ENCODE data around the gene PHF24.

PHF24 gene

GRCh38 chr9:34964458-34964857 is 6.4 kb downstream of the PHF24 start:
- no peak for TF ChIP-seq POLR2A (IDR thresholded peaks at IDR 0.05; ENCODE audit: low read length)
- no peak for TF ChIP-seq GATA1 (IDR thresholded peaks at IDR 0.05; ENCODE audit: low read depth, low read length)
- DNase-seq: no peak

GRCh38 chr9:34971146-34971811 is 13.2 kb downstream of the PHF24 start:
- TF ChIP-seq GATA1 (IDR thresholded peaks at IDR 0.05; ENCODE audit: low read depth, low read length): no peak
- no peak for TF ChIP-seq POLR2A (IDR thresholded peaks at IDR 0.05; ENCODE audit: low read length)
- no peak for DNase-seq

- DNase-seq: no peak
- no peak for TF ChIP-seq POLR2A (IDR thresholded peaks at IDR 0.05; ENCODE audit: low read length)
- TF ChIP-seq GATA1 (IDR thresholded peaks at IDR 0.05; ENCODE audit: low read depth, low read length): no peak
These were observed 16.6 kb downstream of the PHF24 start for GRCh38 chr9:34974664-34975063.

GRCh38 chr9:34976441-34976840 is 18.4 kb downstream of the PHF24 start:
- no peak for DNase-seq
- no peak for TF ChIP-seq GATA1 (IDR thresholded peaks at IDR 0.05; ENCODE audit: low read depth, low read length)
- no peak for TF ChIP-seq POLR2A (IDR thresholded peaks at IDR 0.05; ENCODE audit: low read length)

GRCh38 chr9:34976992-34977391 is 18.9 kb downstream of the PHF24 start:
- no peak for DNase-seq
- no peak for TF ChIP-seq POLR2A (IDR thresholded peaks at IDR 0.05; ENCODE audit: low read length)
- TF ChIP-seq GATA1 (IDR thresholded peaks at IDR 0.05; ENCODE audit: low read depth, low read length): no peak

GRCh38 chr9:34980181-34980761 is 22.2 kb downstream of the PHF24 start:
- no peak for TF ChIP-seq POLR2A (IDR thresholded peaks at IDR 0.05; ENCODE audit: low read length)
- TF ChIP-seq GATA1 (IDR thresholded peaks at IDR 0.05; ENCODE audit: low read depth, low read length): no peak

GRCh38 chr9:34982361-34982760 is 24.3 kb downstream of the PHF24 start:
- TF ChIP-seq POLR2A (IDR thresholded peaks at IDR 0.05; ENCODE audit: low read length) (no peak), GATA1 (IDR thresholded peaks at IDR 0.05; ENCODE audit: low read depth, low read length) (no peak)
- DNase-seq: no peak

More at GRCh38 chr9:34980181-34980761, 22.2 kb downstream of the PHF24 start:
- no peak for DNase-seq

- no peak for TF ChIP-seq POLR2A (IDR thresholded peaks at IDR 0.05; ENCODE audit: low read length)
- TF ChIP-seq GATA1 (IDR thresholded peaks at IDR 0.05; ENCODE audit: low read depth, low read length): no peak
- DNase-seq: no peak
These were observed 25.1 kb downstream of the PHF24 start for GRCh38 chr9:34983209-34983608.

GRCh38 chr9:34984049-34984448 is 26.0 kb downstream of the PHF24 start:
- no peak for TF ChIP-seq GATA1 (IDR thresholded peaks at IDR 0.05; ENCODE audit: low read depth, low read length)
- TF ChIP-seq POLR2A (IDR thresholded peaks at IDR 0.05; ENCODE audit: low read length): no peak
- peak; percentile 17 to 30 for DNase-seq

- no peak for TF ChIP-seq GATA1 (IDR thresholded peaks at IDR 0.05; ENCODE audit: low read depth, low read length)
- DNase-seq: peak; percentile 60 to 82
These were observed 27.3 kb downstream of the PHF24 start for GRCh38 chr9:34985311-34985899.

GRCh38 chr9:34986540-34987047 is 28.5 kb downstream of the PHF24 start:
- TF ChIP-seq GATA1 (IDR thresholded peaks at IDR 0.05; ENCODE audit: low read depth, low read length) (no peak), POLR2A (IDR thresholded peaks at IDR 0.05; ENCODE audit: low read length) (no peak)
- DNase-seq: no peak

- TF ChIP-seq POLR2A (IDR thresholded peaks at IDR 0.05; ENCODE audit: low read length) (no peak), GATA1 (IDR thresholded peaks at IDR 0.05; ENCODE audit: low read depth, low read length) (no peak)
- no peak for DNase-seq
These were observed 29.2 kb downstream of the PHF24 start for GRCh38 chr9:34987160-34987901.

GRCh38 chr9:34988218-34989002 is 30.3 kb downstream of the PHF24 start:
- TF ChIP-seq GATA1 (IDR thresholded peaks at IDR 0.05; ENCODE audit: low read depth, low read length): no peak
- TF ChIP-seq POLR2A (IDR thresholded peaks at IDR 0.05; ENCODE audit: low read length): no peak
- no peak for DNase-seq
